ENCODE measurements around the gene LARP6.
A peak's percentile ranks its signal among the peaks of the same experiment; 100 is the strongest.
"Not testable (repeated sequence)": the region's sequence is repeated elsewhere in the genome, so short reads cannot be mapped to it uniquely, and the experiment has no call there.

Gene LARP6

DNA sequence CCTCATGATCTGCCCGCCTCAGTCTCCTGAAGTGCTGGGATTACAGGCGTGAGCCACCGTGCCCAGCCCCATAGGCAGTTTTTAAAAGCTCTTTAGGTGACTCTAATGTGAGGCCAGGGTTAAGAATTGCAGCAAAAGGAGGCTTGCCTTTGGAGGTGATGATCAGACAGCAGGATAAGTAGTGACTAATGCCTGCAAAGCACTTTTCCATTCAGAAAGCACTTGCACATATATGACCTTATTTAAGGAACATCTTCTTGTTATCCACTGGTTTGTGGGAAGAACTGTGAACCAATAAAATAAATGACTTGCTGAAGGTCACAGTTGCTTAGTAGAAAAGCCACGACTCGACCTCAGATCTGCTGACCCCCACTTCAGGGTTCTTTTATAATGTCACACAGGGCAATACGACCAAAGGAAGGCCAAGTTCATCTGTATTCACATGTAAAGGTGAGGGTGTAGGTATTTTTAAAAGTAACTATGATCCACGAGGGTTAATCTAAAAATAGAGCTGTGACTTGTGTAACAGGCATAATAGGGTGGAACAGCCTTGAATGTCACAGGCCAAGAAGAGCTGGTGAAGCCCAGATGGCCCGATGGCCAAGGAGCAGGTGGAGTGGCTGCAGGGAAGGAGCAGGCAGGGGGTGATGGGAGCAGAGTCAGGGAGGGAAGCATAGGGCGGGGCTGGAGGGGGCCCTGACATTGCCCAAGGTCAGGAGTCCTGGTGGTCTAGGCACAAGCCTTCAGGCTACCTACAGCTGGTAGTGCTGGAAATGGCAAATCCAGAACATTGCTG is 24.4 kb downstream of the LARP6 start:
- DNase-seq (ENCODE audit: low spot score), result no peak

- DNase-seq (ENCODE audit: low spot score), result no peak
Measured at GRCh38 chr15:70827721-70828120, 26.2 kb downstream of the LARP6 start.

DNA sequence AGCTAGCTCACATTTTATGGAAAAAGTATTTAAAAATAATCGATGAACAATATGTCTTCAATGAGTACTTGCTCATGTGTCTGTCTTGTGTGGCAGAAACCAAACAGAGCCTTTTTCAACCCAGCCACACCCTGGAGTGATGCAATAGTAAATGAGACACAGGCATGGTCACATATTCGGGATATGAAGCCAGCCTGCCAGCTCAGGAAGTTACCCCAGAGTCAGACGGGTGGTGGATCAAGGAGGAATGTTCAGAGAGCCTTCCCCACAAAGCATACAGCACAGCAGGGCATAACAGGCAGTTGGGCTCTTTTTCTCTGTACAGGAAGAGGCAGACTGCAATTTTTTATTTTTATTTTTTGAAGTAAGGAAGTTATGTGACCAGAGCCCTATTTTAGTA is 27.3 kb downstream of the LARP6 start:
- DNase-seq (ENCODE audit: low spot score), result peak; percentile 80

- DNase-seq (ENCODE audit: low spot score), result no peak
Measured at GRCh38 chr15:70825841-70826240, 28.1 kb downstream of the LARP6 start.

GRCh38 chr15:70823196-70823595 is 30.8 kb downstream of the LARP6 start:
- DNase-seq (ENCODE audit: low spot score), result no peak

- DNase-seq (ENCODE audit: low spot score), result no peak
Measured at GRCh38 chr15:70820214-70820613, 33.7 kb downstream of the LARP6 start.

DNA sequence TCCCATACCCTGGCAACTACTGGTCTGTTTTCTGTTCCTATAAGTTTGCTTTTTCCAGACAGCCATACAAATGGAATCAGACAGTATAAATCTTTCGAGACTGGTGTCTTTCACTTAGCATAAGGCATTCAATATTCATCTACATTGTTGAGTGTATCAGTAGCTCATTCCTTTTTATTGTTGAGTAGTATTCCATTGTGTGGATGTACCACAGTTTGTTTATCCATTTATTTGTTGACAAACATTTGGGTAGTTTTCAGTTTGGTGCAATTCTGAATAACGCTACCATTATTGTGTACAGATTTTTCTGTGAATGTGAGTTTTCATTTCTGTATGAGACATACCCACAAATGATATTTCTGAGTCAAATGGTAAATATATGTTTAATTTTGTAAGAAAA is 35.4 kb downstream of the LARP6 start:
- DNase-seq (ENCODE audit: low spot score), result no peak

GRCh38 chr15:70817266-70817665 is 36.7 kb downstream of the LARP6 start:
- no peak for DNase-seq (ENCODE audit: low spot score)

GRCh38 chr15:70815604-70816003 is 38.4 kb downstream of the LARP6 start:
- no peak for DNase-seq (ENCODE audit: low spot score)

GRCh38 chr15:70815011-70815410 is 38.9 kb downstream of the LARP6 start:
- DNase-seq (ENCODE audit: low spot score), result not testable (repeated sequence)

DNA sequence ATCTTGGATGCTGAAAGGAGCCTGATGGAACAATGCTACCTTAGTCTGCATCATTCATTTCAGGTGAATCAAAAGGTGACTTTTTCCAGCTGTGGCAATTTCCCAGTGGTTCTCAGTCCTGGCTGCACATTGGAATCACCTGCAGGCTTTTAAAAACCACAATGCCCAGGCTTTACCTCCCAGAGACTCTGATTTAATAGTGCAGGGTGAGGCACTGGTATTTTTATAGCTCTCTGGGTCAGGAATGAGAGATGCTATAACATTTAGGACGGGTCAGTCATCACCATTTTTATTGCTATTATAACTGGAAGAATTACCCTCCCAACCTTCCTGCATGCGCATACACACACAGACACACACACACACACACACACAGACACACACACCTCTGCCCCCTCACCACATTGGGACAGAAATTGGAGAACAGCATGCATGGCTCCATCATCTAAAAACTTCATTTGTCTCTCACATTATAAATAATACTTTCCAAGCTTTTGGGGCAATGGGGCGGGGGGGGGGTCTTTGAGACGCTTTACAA is 41.1 kb downstream of the LARP6 start:
- DNase-seq (ENCODE audit: low spot score), result no peak

- no peak for DNase-seq (ENCODE audit: low spot score)
Measured at GRCh38 chr15:70810916-70811578, 42.9 kb downstream of the LARP6 start.

DNA sequence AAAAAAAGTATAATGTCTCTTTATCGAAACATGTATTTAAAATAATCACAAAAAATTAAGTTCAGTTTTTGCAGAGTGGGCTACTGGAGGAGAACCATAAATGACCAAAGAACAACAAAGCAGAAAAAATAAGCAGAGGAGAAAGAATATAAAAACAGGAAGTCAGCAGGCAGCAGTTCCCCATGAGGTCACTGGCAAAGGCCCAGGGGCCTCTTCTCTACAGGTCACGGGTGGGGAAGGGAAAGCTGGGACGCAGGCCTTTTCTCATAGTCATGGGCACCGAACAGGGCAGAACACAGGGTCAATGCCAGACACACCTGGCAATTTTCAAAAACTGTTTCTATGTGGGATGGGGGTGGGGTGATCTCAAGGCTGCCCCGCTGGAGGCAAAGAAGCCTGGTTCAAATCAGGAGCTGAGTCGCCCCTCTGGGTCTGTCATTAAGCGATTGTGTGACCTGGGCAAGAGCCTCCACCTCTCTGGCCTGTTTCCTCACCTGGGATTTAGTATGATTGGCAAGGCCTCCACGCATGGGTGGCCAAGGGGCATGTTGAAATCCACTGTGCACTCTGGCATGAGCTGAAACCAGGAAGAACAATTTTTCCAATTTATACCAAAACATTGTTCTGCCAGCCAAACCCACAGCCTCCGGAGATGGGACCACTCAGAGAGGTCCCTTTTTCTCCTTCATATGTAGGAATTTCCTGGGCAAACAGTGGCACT is 46.8 kb downstream of the LARP6 start:
- DNase-seq (ENCODE audit: low spot score), result peak; percentile 56

DNA sequence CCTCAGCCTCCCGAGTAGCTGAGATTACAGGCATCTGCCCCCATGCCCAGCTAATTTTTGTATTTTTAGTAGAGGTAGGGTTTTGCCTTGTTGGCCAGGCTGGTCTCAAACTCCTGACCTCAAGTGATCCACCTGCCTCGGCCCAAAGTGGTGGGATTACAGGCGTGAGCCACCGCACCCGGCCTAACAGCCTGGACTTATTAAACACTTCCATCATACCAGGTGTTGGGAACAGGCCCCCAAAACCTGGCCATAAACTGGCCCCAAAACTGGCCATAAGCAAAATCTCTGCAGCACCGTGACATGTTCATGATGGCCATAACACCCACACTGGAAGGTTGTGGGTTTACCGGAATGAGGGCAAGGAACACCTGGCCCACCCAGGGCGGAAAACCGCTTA is 49.6 kb downstream of the LARP6 start:
- DNase-seq (ENCODE audit: low spot score), result not testable (repeated sequence)

GRCh38 chr15:70802629-70803028 is 51.3 kb downstream of the LARP6 start:
- peak; percentile 82 for DNase-seq (ENCODE audit: low spot score)

- no peak for DNase-seq (ENCODE audit: low spot score)
Measured at GRCh38 chr15:70801109-70801508, 52.8 kb downstream of the LARP6 start.

- DNase-seq (ENCODE audit: low spot score), result peak; percentile 89
Measured at GRCh38 chr15:70799667-70800450, 54.1 kb downstream of the LARP6 start.

DNA sequence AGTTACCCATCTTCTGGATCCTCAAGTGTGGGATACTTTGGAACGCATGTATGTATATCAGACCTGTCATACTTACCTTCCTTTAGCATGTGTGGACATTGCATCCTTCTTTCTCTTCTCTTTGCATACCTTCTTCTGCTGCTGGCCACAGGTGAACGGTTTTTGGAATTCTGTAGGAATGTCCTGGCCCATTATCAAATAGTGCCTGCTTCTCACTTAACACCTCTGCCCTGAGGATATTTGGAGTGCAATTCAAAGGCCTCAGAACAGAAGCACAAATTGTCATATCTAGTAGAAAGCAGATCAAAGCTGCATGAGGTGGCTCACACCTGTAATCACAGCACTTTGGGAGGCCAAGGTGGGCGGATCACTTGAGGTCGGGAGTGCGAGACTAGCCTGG is 56.5 kb downstream of the LARP6 start:
- no peak for DNase-seq (ENCODE audit: low spot score)

DNA sequence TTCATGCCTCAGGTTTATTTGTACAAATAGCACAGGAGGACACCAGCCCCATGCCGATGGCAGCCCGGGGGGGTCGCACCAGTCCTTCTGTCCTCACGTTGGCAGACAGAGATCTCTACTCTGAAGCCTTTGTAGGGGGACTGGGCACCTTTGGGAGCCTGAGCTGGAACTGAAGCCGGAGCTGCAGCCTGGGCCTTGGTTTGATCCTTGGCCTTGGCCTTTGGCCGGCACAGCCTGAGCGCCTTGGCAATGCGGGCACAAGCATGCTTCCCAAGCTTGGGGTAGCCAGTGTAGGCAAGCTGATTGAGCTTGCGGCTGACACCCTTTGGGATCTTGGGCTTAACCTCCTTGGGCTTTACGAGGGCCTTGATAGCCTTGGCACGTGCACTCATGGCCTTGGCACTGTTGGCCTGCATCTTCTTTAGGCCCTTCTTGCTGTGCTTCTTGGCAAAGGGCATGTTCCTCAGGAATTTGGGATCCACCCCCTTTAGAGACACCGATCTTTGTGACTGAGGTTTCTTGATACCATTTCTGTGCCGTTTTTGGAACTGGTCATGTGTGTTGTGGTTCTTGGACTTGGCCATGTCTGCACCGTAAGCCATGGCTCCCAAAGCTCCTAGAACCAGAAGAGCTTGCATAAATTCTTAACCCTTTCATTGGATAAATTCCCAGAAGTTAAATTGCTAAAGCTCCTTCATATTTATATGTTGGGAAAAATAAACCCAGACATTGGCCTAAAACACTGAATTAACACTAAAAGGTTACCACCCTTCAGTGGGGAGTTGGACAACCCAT is 57.2 kb downstream of the LARP6 start:
- DNase-seq (ENCODE audit: low spot score), result no peak

- peak; percentile 87 for DNase-seq (ENCODE audit: low spot score)
Measured at GRCh38 chr15:70795311-70795665, 58.7 kb downstream of the LARP6 start.

All from hepatic stellate cell (primary cell).